GM12892 (cell line): ENCODE results near the gene GPC2.

Source experiments
- POLR2A ChIP-seq: IDR thresholded peaks from 2 replicates; pipeline ENCODE4 v1.6.1; 2011; ENCODE audit warnings: low read depth, low read length, control low read depth
- TAF1 ChIP-seq: IDR thresholded peaks from 2 replicates; pipeline ENCODE4 v1.6.1; 2011; ENCODE audit warnings: low read depth, mild to moderate bottlenecking, control low read depth, low read length, borderline replicate concordance

GRCh38 chr7:100215895-100216294, 38.7 kb upstream of the GPC2 start:
- TF ChIP-seq POLR2A: no peak
- no peak for TF ChIP-seq TAF1
